Spinal cord (tissue), 10 donors: Measurements from ENCODE around the gene L3MBTL3. TPM values are rescaled to one million over a fixed set of nuclear protein-coding genes. Genes with fewer than 3 reads are reported as not detected.

Experiments used
- DNase-seq, 6 donors: peaks; one replicate each; pipeline versions ENCODE4 v3.0.0 to v3.0.0-alpha.2; 2013 to 2015; ENCODE audit warnings: low spot score in 6 of 6, low read depth in 4 of 6
- H3K27ac ChIP-seq: one replicate; pipeline ENCODE4 v1.5.1; 2013; ENCODE audit warnings: low read depth, low read length, control low read depth
- H3K27me3 ChIP-seq: one replicate; pipeline ENCODE4 v1.6.1; 2013; ENCODE audit warnings: low read length; ENCODE audit not compliant: control insufficient read depth, insufficient read depth
- H3K36me3 ChIP-seq: one replicate; pipeline ENCODE4 v1.6.1; 2013; ENCODE audit warnings: low read length; ENCODE audit not compliant: control insufficient read depth, insufficient read depth
- H3K4me1 ChIP-seq: one replicate; pipeline ENCODE4 v1.6.1; 2013; ENCODE audit warnings: low read length; ENCODE audit not compliant: control insufficient read depth, insufficient read depth
- H3K4me3 ChIP-seq: one replicate; pipeline ENCODE4 v1.5.1; 2013; ENCODE audit warnings: low read depth, low read length, control low read depth
- H3K9me3 ChIP-seq: one replicate; pipeline ENCODE4 v1.6.1; 2013; ENCODE audit warnings: low read length; ENCODE audit not compliant: control insufficient read depth, insufficient read depth
- WGBS: methylation state at CpG from one replicate; pipeline ENCODE4 v1.1.5; 2013; ENCODE audit warnings: missing lambda C conversion rate; ENCODE audit not compliant: insufficient coverage; 5-methylcytosine and 5-hydroxymethylcytosine counted together
- polyA plus RNA-seq, 2 donors: library from polyadenylated mRNA; unstranded; fragments of 120-200 nt; gene quantifications; one replicate each; pipeline ENCODE4 v1.2.1, GENCODE V29; 2013; ENCODE audit not compliant: insufficient read length in 2 of 2
- total RNA-seq, 2 donors: library from RNA; depleted of rRNA in 1 of 2; stranded (reverse); fragments of 120-200 nt in 1 of 2; fragments of >200 nt in 1 of 2; gene quantifications; one replicate each; pipeline versions ENCODE4 v1.2.3 to v1.2.4, GENCODE V29; 2013 to 2014
- donor health status: healthy.

The L3MBTL3 gene
- total and polyA plus RNA-seq, 4 donors = 11.8 to 17.2 (median 13.2) TPM

DNA sequence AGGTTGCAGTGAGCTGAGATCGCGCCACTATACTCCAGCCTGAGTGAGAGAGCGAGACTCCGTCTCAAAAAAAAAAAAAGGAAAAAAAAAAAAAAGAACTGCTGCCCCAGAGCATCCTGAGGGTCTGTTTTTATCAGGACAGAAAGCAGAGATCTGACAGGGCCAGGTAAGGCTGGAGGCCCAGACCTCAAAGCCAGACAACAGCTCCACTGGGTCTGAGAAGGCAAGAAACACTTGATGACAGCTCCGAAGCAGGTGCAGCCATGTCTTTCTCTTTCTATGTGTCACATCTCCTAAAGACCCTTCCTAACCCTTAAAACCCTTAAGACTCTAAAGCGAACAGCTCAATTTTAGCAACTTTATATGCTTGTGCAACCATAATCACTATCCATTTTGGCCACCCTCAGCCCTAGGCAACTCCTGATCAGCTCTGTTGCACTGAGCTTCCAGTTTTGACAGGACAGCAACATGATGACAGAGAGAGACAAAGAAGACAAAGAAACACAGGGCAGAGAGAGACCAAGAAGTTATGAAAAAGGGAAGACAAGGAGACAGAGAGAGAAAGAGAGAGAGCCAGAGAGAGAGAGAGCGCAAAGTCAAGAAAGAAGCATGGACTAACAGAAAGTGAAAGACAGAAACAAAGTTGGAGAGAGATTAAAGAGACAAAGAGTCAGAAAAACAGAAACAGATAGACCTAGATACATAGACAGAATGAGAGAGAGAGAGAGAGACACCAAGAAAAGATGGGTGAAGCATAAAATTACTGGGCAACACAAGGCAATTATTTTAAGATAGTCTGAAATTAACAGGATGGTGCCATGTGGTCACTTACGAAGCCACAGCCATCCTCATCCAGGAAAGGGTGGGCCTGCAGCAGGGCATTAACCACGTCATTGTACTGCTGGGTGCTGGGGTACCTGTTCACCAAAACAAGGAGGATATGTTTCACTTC is 165.2 kb downstream of the L3MBTL3 start:
- WGBS = 91% methylated on average over 9 of the region's 9 CpGs
- Histone ChIP-seq H3K4me3 (no peak overlapping the region), H3K27me3 (no peaks in the 10 kb centered on the region), H3K36me3 (no peaks in the 10 kb centered on the region), H3K9me3 (no peaks in the 10 kb centered on the region), H3K27ac (no peak overlapping the region), H3K4me1 (no peaks in the 10 kb centered on the region)
- DNase-seq = no peak

DNA sequence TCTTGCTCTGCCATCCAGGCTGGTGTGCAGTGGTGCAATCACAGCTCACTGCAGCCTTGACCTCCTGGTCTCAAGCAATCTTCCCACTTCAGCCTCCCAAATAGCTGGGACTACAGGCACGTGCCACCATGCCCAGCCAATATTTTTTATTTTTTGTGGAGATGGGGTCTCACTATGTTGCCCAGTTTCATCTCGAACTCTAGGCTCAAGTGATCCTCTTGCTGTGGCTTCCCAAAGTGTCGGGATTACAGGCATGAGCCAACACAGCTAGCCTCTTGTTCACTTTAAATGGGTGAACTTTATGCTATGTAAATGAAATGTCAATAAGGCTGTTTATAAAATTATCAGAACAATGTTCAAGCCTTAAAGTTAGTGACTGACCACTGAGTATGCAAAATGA is 167.3 kb downstream of the L3MBTL3 start:
- WGBS = 100% methylated on average over 1 of the region's 3 CpGs
- no peak for DNase-seq

DNA sequence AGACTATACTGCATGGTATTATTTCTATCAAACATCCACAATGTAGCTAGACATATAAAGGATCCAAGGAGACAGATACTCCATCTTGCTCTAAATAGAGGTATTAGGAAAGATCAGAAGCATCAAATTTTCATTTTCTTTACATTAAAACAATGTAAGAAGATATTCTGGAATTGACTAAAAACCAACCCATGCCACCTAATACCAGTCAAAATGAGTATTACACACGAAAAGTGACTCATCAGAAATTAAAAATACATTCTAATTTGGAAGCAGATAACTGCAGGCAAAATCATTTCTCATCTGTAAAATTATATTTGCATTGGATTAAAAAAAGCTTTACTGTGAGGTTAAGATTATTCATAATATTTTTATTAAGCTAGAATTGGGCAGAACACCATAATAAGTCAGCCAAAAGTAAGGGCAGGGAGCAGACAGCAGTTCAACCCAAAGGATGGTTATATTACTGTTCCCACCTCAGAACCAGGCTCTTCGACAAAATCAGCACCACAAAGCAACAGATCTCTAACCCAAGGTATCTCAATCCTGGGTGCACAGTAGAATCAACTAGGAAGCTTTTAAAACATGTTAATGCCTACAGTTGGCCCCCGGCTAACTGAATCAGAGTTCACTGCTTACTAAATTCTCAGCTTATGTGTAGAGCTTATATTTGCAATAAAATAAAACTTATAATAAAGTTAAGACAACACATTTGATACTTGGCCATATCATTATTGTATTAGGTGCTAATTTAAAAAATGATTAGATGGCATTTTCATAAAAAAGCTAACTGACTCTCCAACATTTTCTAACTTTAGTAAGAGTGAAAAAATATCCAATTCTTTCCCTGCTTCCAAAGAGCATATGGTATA is 169.2 kb downstream of the L3MBTL3 start:
- H3K9me3 ChIP-seq = no peaks in the 10 kb centered on the region
- H3K4me1 ChIP-seq = no peaks in the 10 kb centered on the region
- no peaks in the 10 kb centered on the region for H3K27me3 ChIP-seq
- H3K27ac ChIP-seq = no peak overlapping the region
- H3K4me3 ChIP-seq = no peak overlapping the region
- no peaks in the 10 kb centered on the region for H3K36me3 ChIP-seq
- DNase-seq = no peak
- no CpG with 5 or more reads among the region's 3 CpGs for WGBS

More for the DNA sequence above, 167.3 kb downstream of the L3MBTL3 start:
- Histone ChIP-seq H3K27ac (no peak overlapping the region), H3K27me3 (no peaks in the 10 kb centered on the region), H3K36me3 (no peaks in the 10 kb centered on the region), H3K9me3 (no peaks in the 10 kb centered on the region), H3K4me1 (no peaks in the 10 kb centered on the region), H3K4me3 (no peak overlapping the region)

DNA sequence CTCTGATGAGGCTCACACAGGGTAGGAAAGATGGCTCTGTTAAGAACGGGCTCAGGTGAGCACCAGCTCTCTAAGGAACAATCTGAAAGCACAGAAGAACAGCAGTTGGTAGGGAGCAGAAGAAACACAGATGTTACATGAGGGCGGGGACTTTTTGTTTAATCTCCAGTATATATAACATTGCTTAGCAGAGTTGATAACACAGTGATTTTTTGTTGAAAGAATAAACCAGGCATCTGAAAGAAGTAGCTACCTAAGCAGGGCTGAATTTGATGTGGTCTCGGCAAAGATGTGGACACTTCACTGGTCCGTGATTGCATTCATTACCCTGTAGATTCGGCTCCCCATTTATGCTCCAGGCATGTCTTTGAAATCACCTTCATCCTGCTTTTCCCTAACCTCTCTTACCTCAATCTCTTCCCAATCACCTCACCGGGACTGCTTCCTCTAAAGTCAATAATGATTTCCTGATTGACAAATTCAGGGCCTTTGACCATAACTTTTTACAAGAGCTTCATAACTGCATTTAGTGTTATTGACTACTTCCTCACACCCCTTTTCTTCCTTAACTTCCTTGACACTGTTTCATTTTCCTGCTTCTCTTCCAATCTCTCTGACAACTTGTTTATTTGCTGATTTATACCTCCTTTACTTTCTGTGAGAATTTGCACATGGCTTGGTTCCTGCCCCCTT is 170.0 kb downstream of the L3MBTL3 start:
- H3K27ac ChIP-seq = no peak overlapping the region
- no peaks in the 10 kb centered on the region for H3K36me3 ChIP-seq
- H3K4me1 ChIP-seq = no peaks in the 10 kb centered on the region
- H3K4me3 ChIP-seq = no peak overlapping the region
- H3K9me3 ChIP-seq = no peaks in the 10 kb centered on the region
- 93% methylated on average over 4 of the region's 6 CpGs for WGBS
- H3K27me3 ChIP-seq = no peaks in the 10 kb centered on the region
- DNase-seq = no peak

DNA sequence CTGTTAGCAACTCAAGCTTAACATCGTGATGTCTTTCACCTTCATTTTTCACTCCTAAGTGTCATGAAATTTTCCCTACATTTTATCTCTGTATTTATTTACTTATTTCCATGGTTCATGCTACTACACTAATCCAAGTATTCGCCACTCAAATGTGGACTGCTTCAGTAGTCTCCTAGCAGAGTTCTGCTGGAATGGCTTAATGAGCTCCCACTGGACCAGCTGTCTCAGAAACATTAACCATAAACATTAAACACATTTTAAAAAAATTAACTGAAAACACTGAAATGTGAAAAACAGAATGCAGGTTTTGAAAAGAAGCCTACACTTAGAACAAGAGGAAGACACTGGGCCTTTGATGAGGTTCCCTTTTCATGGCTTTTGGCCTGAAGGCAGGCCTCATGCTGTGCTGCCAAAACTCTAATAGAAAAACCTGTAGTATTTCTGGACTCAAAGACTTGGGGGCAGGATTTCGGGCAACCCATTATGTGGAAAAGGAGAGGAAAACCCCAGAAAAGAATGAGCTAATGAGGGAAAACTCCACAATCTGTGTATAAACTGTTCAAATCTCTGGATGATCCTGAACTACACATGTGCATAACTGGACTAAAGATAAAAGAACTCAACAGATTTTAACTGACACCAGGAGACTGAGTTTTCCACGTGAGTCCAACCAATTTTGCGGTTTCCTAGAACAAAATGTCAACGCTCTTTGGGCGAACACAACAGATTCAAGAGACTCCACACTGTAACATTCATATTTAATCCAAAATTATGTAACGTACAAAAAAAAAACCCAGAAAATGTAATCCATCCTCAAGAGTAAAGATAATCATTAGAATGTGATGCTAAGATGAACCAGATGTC is 171.4 kb downstream of the L3MBTL3 start:
- Histone ChIP-seq H3K27ac (no peak overlapping the region), H3K27me3 (no peaks in the 10 kb centered on the region), H3K9me3 (no peaks in the 10 kb centered on the region), H3K36me3 (no peaks in the 10 kb centered on the region), H3K4me3 (no peak overlapping the region), H3K4me1 (no peaks in the 10 kb centered on the region)
- WGBS = 83% methylated on average over 5 of the region's 8 CpGs
- DNase-seq = no peak

Other genes starting within 250 kb of the L3MBTL3 start
- not detected for gene TMEM244, start 157.3 kb upstream of the L3MBTL3 start, total RNA-seq
- not detected for gene TMEM244, start 157.3 kb upstream of the L3MBTL3 start, polyA plus RNA-seq
- gene SAMD3, start 204.4 kb downstream of the L3MBTL3 start, total RNA-seq = 1 to 10 TPM; 3.5 to 5.9 TPM
- gene SAMD3, start 204.4 kb downstream of the L3MBTL3 start, polyA plus RNA-seq = 1 to 10 TPM; 3.9 to 4.2 TPM